ENCODE results near the gene MRFAP1. TPM values are rescaled to one million over a fixed set of nuclear protein-coding genes. Genes with fewer than 3 reads are reported as not detected.

The MRFAP1 gene
- total RNA-seq, 4 donors from 2014 or later, result 116 to 338 (median 155) TPM

- DNase-seq, result no peak
- no peak for TF ChIP-seq CTCF (IDR thresholded peaks at IDR 0.05)
- no peak for TF ChIP-seq POLR2A (IDR thresholded peaks at IDR 0.05)
- Histone ChIP-seq H3K36me3 (peaks cover 0 to 77% (median 0%) of the 10 kb centered on the region in 3 donors), H3K27ac (no peak overlapping the region), H3K9me3 (peaks cover 0 to 13% (median 0%) of the 10 kb centered on the region in 4 donors), H3K4me1 (no peaks in the 10 kb centered on the region), H3K27me3 (no peaks in the 10 kb centered on the region), H3K4me3 (no peak overlapping the region)
These were observed 38.7 kb upstream of the MRFAP1 start for GRCh38 chr4:6601661-6602250.

- H3K4me3 ChIP-seq, result no peak overlapping the region
- H3K9me3 ChIP-seq, result peaks cover 0 to 13% (median 0%) of the 10 kb centered on the region in 4 donors
- DNase-seq, result no peak
- no peaks in the 10 kb centered on the region for H3K27me3 ChIP-seq
- TF ChIP-seq CTCF (IDR thresholded peaks at IDR 0.05) (no peak), POLR2A (IDR thresholded peaks at IDR 0.05) (no peak)
- no peaks in the 10 kb centered on the region for H3K4me1 ChIP-seq
- H3K36me3 ChIP-seq, result peaks cover 0 to 76% (median 0%) of the 10 kb centered on the region in 3 donors
- no peak overlapping the region for H3K27ac ChIP-seq
These were observed 38.2 kb upstream of the MRFAP1 start for GRCh38 chr4:6602289-6602688.

DNA sequence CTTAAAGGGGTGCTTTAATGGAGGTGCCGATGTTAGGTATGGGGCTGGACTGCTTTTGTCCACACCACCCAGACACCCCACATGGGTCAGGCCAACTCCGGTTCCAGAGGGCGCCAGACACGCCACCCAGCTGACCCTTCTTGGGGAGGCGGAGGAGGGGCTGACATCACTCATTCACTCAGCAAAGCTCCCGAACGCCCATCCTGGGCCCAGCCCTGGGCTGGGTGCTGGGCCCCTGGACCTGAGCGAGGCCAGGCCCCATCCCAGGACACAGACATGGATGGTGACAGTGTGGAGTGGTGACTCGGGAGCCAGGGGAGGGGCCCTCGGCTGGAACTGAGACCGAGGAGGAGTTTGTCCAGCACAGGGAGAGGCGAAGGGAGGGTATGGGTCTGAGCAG lies 37.4 kb upstream of the MRFAP1 start:
- Histone ChIP-seq H3K9me3 (peaks cover 0 to 13% (median 0%) of the 10 kb centered on the region in 4 donors), H3K36me3 (peaks cover 0 to 72% (median 0%) of the 10 kb centered on the region in 3 donors)

GRCh38 chr4:6605114-6605513 lies 35.4 kb upstream of the MRFAP1 start:
- Histone ChIP-seq H3K27me3 (no peaks in the 10 kb centered on the region), H3K9me3 (peaks cover 0 to 13% (median 0%) of the 10 kb centered on the region in 4 donors), H3K4me1 (no peaks in the 10 kb centered on the region), H3K4me3 (no peak overlapping the region), H3K27ac (no peak overlapping the region), H3K36me3 (peaks cover 0 to 84% (median 0%) of the 10 kb centered on the region in 3 donors)
- DNase-seq, result no peak
- TF ChIP-seq CTCF (IDR thresholded peaks at IDR 0.05) (no peak), POLR2A (IDR thresholded peaks at IDR 0.05) (no peak)

More for the DNA sequence above, 37.4 kb upstream of the MRFAP1 start:
- no peak overlapping the region for H3K4me3 ChIP-seq
- TF ChIP-seq CTCF (IDR thresholded peaks at IDR 0.05), result no peak
- TF ChIP-seq POLR2A (IDR thresholded peaks at IDR 0.05), result no peak
- no peak for DNase-seq
- H3K4me1 ChIP-seq, result no peaks in the 10 kb centered on the region
- no peaks in the 10 kb centered on the region for H3K27me3 ChIP-seq
- H3K27ac ChIP-seq, result no peak overlapping the region

DNA sequence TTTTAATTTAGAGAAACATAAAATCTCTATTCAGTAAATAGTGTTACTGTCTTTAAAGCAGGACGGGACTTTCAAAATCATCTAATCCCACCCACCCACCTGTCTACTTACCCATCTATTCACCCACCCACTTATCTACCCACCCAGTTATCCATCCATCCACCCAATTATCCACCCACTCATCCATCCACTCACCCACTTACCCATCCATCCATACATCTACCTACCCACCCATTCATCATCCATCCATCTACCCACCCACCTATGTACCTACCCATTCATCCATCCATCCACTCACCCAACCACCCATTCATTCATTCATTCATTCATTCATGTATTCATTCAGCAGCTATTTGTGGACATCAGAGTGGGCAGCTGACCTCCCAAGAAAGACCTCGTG lies 34.9 kb upstream of the MRFAP1 start:
- H3K4me1 ChIP-seq, result no peaks in the 10 kb centered on the region
- TF ChIP-seq POLR2A (IDR thresholded peaks at IDR 0.05) (no peak), CTCF (IDR thresholded peaks at IDR 0.05) (no peak)
- H3K27me3 ChIP-seq, result no peaks in the 10 kb centered on the region
- no peak overlapping the region for H3K27ac ChIP-seq
- H3K4me3 ChIP-seq, result no peak overlapping the region
- H3K36me3 ChIP-seq, result peaks cover 0 to 85% (median 0%) of the 10 kb centered on the region in 3 donors
- no peak for DNase-seq
- H3K9me3 ChIP-seq, result peaks cover 0 to 13% (median 0%) of the 10 kb centered on the region in 4 donors
